Liver (tissue), 3 donors: ENCODE data around the gene CHN2.

Experiments used
- RAD21 ChIP-seq, 2 donors: IDR thresholded peaks; 2 replicates each; pipeline ENCODE4 v1.6.1; 2016; ENCODE audit warnings: antibody characterized with exemption in 2 of 2, mild to moderate bottlenecking in 2 of 2
- SP1 ChIP-seq: IDR thresholded peaks from 2 replicates; pipeline ENCODE4 v1.6.1; 2018; ENCODE audit warnings: antibody characterized with exemption, mild to moderate bottlenecking
- TAF1 ChIP-seq: conservative IDR thresholded peaks from 2 replicates; pipeline ENCODE4 v1.6.1; 2016; ENCODE audit warnings: antibody characterized with exemption, mild to moderate bottlenecking
- TF ChIP-seq, protein P1 (sequence below): fragments of 150-350 bp; IDR thresholded peaks from 2 replicates; pipeline ENCODE4 v1.5.1; 2017; ENCODE audit warnings: improper control_type of control experiment, low read depth, low read length; ENCODE audit not compliant: missing input control
- TF ChIP-seq, protein P2 (sequence below): IDR thresholded peaks from 2 replicates; pipeline ENCODE4 v1.6.1; 2016; ENCODE audit warnings: antibody characterized with exemption
- donor health status: healthy.
- donor health status: healthy.

DNA sequence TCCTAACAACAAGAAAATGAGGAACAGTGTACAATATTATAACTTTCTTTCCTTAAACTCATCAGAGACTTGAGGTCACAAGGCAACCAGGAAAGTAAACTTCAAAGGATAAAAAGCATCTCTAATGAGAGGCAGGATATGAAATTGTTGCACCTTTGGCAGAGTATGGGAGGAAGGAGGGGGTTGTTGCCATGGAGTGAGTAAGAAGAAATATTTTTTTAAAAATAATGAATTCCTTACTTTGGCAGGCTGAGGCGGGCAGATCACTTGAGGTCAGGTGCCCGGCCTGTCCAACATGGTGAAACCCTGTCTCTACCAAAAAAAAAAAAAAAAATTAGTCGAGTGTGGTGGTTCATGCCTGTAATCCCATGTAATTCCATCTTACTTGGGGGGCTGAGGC, 21.1 kb upstream of the CHN2 start:
- TF ChIP-seq, protein P1, sequence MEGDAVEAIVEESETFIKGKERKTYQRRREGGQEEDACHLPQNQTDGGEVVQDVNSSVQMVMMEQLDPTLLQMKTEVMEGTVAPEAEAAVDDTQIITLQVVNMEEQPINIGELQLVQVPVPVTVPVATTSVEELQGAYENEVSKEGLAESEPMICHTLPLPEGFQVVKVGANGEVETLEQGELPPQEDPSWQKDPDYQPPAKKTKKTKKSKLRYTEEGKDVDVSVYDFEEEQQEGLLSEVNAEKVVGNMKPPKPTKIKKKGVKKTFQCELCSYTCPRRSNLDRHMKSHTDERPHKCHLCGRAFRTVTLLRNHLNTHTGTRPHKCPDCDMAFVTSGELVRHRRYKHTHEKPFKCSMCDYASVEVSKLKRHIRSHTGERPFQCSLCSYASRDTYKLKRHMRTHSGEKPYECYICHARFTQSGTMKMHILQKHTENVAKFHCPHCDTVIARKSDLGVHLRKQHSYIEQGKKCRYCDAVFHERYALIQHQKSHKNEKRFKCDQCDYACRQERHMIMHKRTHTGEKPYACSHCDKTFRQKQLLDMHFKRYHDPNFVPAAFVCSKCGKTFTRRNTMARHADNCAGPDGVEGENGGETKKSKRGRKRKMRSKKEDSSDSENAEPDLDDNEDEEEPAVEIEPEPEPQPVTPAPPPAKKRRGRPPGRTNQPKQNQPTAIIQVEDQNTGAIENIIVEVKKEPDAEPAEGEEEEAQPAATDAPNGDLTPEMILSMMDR, result no peak
- TF ChIP-seq, protein P2, sequence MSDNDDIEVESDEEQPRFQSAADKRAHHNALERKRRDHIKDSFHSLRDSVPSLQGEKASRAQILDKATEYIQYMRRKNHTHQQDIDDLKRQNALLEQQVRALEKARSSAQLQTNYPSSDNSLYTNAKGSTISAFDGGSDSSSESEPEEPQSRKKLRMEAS, result no peak
- TF ChIP-seq SP1, result no peak
- no peak for TF ChIP-seq RAD21 (IDR thresholded peaks at IDR 0.05)
- TF ChIP-seq TAF1, result no peak
